Kidney (tissue), 14 donors: Measurements from ENCODE around the gene RNF212. TPM values are rescaled to one million over a fixed set of nuclear protein-coding genes. Genes with fewer than 3 reads are reported as not detected.

Source experiments
- DNase-seq, 5 donors: peaks; one replicate each; pipeline ENCODE4 v3.0.0-alpha.2; 2013 to 2020
- FAIRE-seq: peaks from 2 replicates; lab custom pipeline; 2012; peaks lifted over from hg19 to GRCh38; lab: Jason Lieb, UNC
- H3K27ac ChIP-seq, 2 donors: one replicate each; pipeline ENCODE4 v1.7.0; 2013; ENCODE audit warnings: low read depth in 2 of 2, low read length in 2 of 2, inconsistent platforms in 1 of 2
- H3K27me3 ChIP-seq: one replicate; pipeline ENCODE4 v1.7.1; 2013; ENCODE audit warnings: low read length, inconsistent platforms; ENCODE audit not compliant: control insufficient read depth, insufficient read depth
- H3K36me3 ChIP-seq, 3 donors: one replicate each; pipeline versions ENCODE4 v1.7.0 to v1.7.1; 2013; ENCODE audit warnings: low read length in 3 of 3, control low read depth in 1 of 3, inconsistent platforms in 1 of 3; ENCODE audit not compliant: insufficient read depth in 3 of 3, control insufficient read depth in 2 of 3
- H3K4me1 ChIP-seq, 3 donors: one replicate each; pipeline versions ENCODE4 v1.7.0 to v1.7.1; 2013; ENCODE audit warnings: low read length in 3 of 3, inconsistent platforms in 1 of 3, low read depth in 1 of 3; ENCODE audit not compliant: control insufficient read depth in 2 of 3, insufficient read depth in 2 of 3
- H3K4me3 ChIP-seq, 3 donors: one replicate each; pipeline versions ENCODE4 v1.7.0 to v1.8.1; 2013; ENCODE audit warnings: low read length in 3 of 3, control low read depth in 1 of 3, inconsistent platforms in 1 of 3
- H3K9ac ChIP-seq, 3 donors: one replicate each; pipeline versions ENCODE4 v1.7.0 to v1.7.1; 2013; ENCODE audit warnings: low read length in 3 of 3, control low read depth in 1 of 3, inconsistent platforms in 1 of 3
- H3K9me3 ChIP-seq, 3 donors: one replicate each; pipeline versions ENCODE4 v1.7.0 to v1.7.1; 2013; ENCODE audit warnings: low read length in 3 of 3, control low read depth in 1 of 3, inconsistent platforms in 1 of 3; ENCODE audit not compliant: control insufficient read depth in 2 of 3, insufficient read depth in 1 of 3
- intact Hi-C: fragments of 100-400 bp; cut with DNase I; formaldehyde crosslinking; loops from one replicate; pipeline ENCODE4 v1.11.1; 2022
- polyA plus RNA-seq: library from polyadenylated mRNA; stranded (reverse); fragments of 350-450 nt; fragmentation: Illumina TruSeq; extraction: RNeasy Lipid Tissue Mini Kit (QIAGEN cat#74804); gene quantifications from one replicate; pipeline ENCODE4 v1.2.3, GENCODE V29; 2014; ENCODE audit warnings: low read depth, low replicate concordance; ENCODE audit not compliant: insufficient read depth
- total RNA-seq: library from RNA; stranded (reverse); fragmentation: NEBNext Ultra II Directional; extraction: Animal tissue kit (Norgen Biotek cat#: 25700); gene quantifications from one replicate; pipeline ENCODE4 v1.2.1, GENCODE V29; 2021
- TF ChIP-seq, protein P1 (sequence below): IDR thresholded peaks from 3 replicates; pipeline ENCODE4 v1.5.1; 2012; ENCODE audit warnings: mild to moderate bottlenecking, moderate library complexity, borderline replicate concordance; ENCODE audit not compliant: insufficient read depth; ENCODE audit errors: extremely low read depth
- donor health status: control.
- donor health status: control.
- donor health status: control.
- donor health status: control.
- donor health status: control.
- donor health status: DM: yes; HTN: yes; CAD: no.
- donor health status: Normal renal cell carcinoma (clear cell type).

Gene RNF212
- total and polyA plus RNA-seq, 2 donors from 2014 or later: 5.3 to 20.8 TPM

DNA sequence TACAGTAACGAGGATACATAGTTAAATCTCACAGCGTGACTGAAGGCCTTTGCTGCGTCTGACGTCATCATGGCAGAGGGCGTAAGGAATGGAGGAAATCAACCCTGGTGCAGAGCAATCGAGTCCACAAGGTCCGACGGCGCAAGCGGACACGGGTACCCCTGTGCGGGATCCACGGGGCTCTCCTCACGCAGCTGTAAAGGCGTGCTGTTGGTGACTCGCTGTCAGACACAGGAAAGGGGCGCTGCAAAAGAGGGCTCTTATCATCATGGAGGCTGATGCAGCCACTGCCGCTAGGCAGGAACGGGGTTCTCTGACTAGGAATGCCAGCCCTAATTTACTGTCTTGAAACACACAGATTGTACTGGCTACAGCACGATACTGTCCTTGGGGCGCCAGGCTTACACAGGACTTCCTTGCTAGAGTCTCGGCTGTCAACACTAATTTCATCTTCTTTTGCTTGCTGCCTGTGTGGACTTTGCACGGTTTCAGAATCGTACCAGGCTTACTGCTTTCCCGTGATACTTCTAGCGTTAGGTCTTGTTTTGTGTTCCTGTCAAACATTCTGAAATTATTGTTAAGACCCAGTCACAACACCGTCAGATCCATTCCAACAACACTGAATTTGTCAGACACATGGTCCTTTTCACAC lies 13.6 kb downstream of the RNF212 start:
- Histone ChIP-seq H3K9ac (no peak overlapping the region), H3K36me3 (no peaks in the 10 kb centered on the region), H3K4me1 (no peaks in the 10 kb centered on the region), H3K27ac (no peak overlapping the region), H3K9me3 (no peaks in the 10 kb centered on the region), H3K27me3 (no peaks in the 10 kb centered on the region), H3K4me3 (no peak overlapping the region)
- intact Hi-C loops: no loop called here
- TF ChIP-seq, protein P1, sequence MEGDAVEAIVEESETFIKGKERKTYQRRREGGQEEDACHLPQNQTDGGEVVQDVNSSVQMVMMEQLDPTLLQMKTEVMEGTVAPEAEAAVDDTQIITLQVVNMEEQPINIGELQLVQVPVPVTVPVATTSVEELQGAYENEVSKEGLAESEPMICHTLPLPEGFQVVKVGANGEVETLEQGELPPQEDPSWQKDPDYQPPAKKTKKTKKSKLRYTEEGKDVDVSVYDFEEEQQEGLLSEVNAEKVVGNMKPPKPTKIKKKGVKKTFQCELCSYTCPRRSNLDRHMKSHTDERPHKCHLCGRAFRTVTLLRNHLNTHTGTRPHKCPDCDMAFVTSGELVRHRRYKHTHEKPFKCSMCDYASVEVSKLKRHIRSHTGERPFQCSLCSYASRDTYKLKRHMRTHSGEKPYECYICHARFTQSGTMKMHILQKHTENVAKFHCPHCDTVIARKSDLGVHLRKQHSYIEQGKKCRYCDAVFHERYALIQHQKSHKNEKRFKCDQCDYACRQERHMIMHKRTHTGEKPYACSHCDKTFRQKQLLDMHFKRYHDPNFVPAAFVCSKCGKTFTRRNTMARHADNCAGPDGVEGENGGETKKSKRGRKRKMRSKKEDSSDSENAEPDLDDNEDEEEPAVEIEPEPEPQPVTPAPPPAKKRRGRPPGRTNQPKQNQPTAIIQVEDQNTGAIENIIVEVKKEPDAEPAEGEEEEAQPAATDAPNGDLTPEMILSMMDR: no peak
- FAIRE-seq (no peak), DNase-seq (peak in 1 of 5 donors; percentile 13)

DNA sequence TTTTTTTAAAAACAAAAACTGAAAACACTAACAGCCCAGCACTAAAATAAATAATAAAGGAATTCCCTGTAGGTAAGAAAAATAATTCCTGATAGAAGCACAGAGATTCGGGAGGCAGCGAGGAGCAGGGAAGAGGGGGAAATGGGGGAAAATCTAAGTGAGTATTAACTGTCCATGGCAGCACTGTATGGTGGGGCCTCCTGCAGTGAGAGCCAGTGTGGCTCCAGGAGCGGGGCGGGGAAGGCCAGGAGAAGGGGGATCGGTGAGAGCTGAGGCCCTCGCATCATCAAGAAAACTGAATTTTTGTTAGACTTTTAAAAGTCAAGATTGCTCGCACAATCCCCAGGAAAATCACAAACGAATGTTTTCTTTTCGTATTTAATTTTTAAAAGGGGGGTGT lies 14.1 kb downstream of the RNF212 start:
- DNase-seq (no peak), FAIRE-seq (no peak)
- TF ChIP-seq, protein P1: no peak
- Histone ChIP-seq H3K27me3 (no peaks in the 10 kb centered on the region), H3K9me3 (no peaks in the 10 kb centered on the region), H3K36me3 (no peaks in the 10 kb centered on the region), H3K27ac (no peak overlapping the region), H3K9ac (no peak overlapping the region), H3K4me1 (no peaks in the 10 kb centered on the region), H3K4me3 (no peak overlapping the region)
- intact Hi-C loops: no loop called here

DNA sequence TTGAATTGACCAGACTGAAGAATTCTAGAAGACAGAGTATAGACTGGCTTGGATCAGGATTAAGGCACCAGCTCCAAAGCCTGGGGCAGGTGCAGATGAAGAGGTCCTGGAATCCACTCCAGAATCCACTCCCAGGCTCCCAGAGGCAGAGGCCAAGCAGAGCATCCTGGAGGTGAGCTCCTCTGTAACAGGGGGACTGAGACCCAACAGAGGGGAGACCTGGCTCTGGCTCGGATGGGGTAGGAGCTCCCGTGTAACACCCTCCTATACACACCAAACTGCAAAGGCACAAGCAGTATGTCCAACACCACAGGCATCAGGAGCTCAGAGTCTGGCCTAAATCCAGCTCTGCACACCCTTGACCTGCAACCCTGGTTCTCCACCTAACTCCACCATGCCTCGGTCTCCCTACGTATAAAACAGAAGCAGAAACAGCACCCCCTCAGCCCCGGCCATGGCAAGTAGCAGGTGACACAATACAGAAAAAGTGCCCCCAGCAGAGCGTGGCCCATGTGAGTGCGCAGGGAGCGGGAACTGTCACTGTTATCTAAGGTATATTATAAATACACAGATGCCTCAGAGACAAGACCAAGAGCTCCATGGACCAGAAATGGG lies 14.9 kb downstream of the RNF212 start:
- intact Hi-C loops: no loop called here
- DNase-seq: peak in 1 of 5 donors; percentile 18
- Histone ChIP-seq H3K27ac (no peak overlapping the region), H3K4me3 (no peak overlapping the region), H3K36me3 (no peaks in the 10 kb centered on the region), H3K9me3 (no peaks in the 10 kb centered on the region), H3K27me3 (no peaks in the 10 kb centered on the region), H3K9ac (no peak overlapping the region), H3K4me1 (no peaks in the 10 kb centered on the region)
- TF ChIP-seq, protein P1: no peak
- no peak for FAIRE-seq
